HL-60 (cell line): ENCODE results near the gene IL11.

ENCODE experiments used
- DNase-seq, 2 experiments: peaks; one replicate each; pipeline ENCODE4 v3.0.0-alpha.2; 2010 to 2020; ENCODE audit warnings: low read depth in 1 of 2, low spot score in 1 of 2
- H3K27ac ChIP-seq: fragments of 250-450 bp; sonication (Bioruptor Pico); replicated peaks from 2 replicates; pipeline ENCODE4 v1.5.1; 2020; ENCODE audit warnings: mild to moderate bottlenecking, moderate library complexity
- H3K27me3 ChIP-seq: fragments of 250-450 bp; sonication (Bioruptor Pico); 2 replicates; pipeline ENCODE4 v1.5.1; 2021; ENCODE audit warnings: mild to moderate bottlenecking, moderate library complexity; ENCODE audit not compliant: insufficient read depth, poor library complexity, severe bottlenecking
- H3K4me3 ChIP-seq: replicated peaks from 2 replicates; pipeline ENCODE4 v1.5.1; 2011; ENCODE audit warnings: mild to moderate bottlenecking, control low read depth, low read length; ENCODE audit not compliant: insufficient read depth
- CTCF ChIP-seq: IDR thresholded peaks from one replicate; pipeline ENCODE4 v1.5.1; 2011; ENCODE audit warnings: low read length, control low read depth, inconsistent platforms; ENCODE audit not compliant: insufficient read depth
- GABPA ChIP-seq: IDR thresholded peaks from 2 replicates; pipeline ENCODE4 v1.6.1; 2012; ENCODE audit warnings: low read depth
- POLR2AphosphoS5 ChIP-seq: IDR thresholded peaks from 2 replicates; pipeline ENCODE4 v1.6.1; 2012; ENCODE audit warnings: low read depth
- REST ChIP-seq: IDR thresholded peaks from 2 replicates; pipeline ENCODE4 v1.6.1; 2012; ENCODE audit warnings: low read depth; ENCODE audit not compliant: insufficient replicate concordance
- SPI1 ChIP-seq: IDR thresholded peaks from 2 replicates; pipeline ENCODE4 v1.6.1; 2012; ENCODE audit warnings: low read depth, mild to moderate bottlenecking, borderline replicate concordance

Gene IL11

GRCh38 chr19:55322204-55322885 lies 47.9 kb downstream of the IL11 start:
- Histone ChIP-seq H3K4me3 (no peak overlapping the region), H3K27ac (no peak overlapping the region), H3K27me3 (no peaks in the 10 kb centered on the region)
- no peak for TF ChIP-seq SPI1
- no peak for TF ChIP-seq POLR2AphosphoS5
- TF ChIP-seq GABPA, result no peak
- TF ChIP-seq REST, result no peak
- no peak for TF ChIP-seq CTCF
- DNase-seq, result no peak

GRCh38 chr19:55321466-55322137 lies 48.7 kb downstream of the IL11 start:
- TF ChIP-seq GABPA (no peak), POLR2AphosphoS5 (no peak)
- H3K4me3 ChIP-seq, result no peak overlapping the region
- H3K27me3 ChIP-seq, result no peaks in the 10 kb centered on the region
- no peak for DNase-seq
- H3K27ac ChIP-seq, result no peak overlapping the region

GRCh38 chr19:55320844-55321419 lies 49.3 kb downstream of the IL11 start:
- Histone ChIP-seq H3K27ac (no peak overlapping the region), H3K4me3 (no peak overlapping the region), H3K27me3 (no peaks in the 10 kb centered on the region)
- no peak for TF ChIP-seq POLR2AphosphoS5
- no peak for TF ChIP-seq SPI1
- no peak for TF ChIP-seq GABPA
- TF ChIP-seq CTCF, result no peak
- TF ChIP-seq REST, result no peak
- DNase-seq, result no peak

- no peak for DNase-seq
- H3K4me3 ChIP-seq, result no peak overlapping the region
- TF ChIP-seq GABPA (no peak), REST (no peak), SPI1 (no peak), POLR2AphosphoS5 (no peak), CTCF (no peak)
- H3K27ac ChIP-seq, result no peak overlapping the region
- H3K27me3 ChIP-seq, result no peaks in the 10 kb centered on the region
These were observed 50.5 kb downstream of the IL11 start for GRCh38 chr19:55319785-55320184.
